Measurements from ENCODE around the gene DPP10. TPM values are rescaled to one million over a fixed set of nuclear protein-coding genes. Genes with fewer than 3 reads are reported as not detected.

DPP10 gene
- total RNA-seq, 6 experiments from 2014 or later = not detected

- Mint-ChIP-seq H3K4me3 (no peak overlapping the region), H3K36me3 (ENCODE audit: low read depth) (no peaks in the 10 kb centered on the region; the same call in 1 of the 2 replicates), H3K27me3 (ENCODE audit: insufficient read depth) (no peaks in the 10 kb centered on the region), H3K4me1 (ENCODE audit: low read depth) (no peaks in the 10 kb centered on the region), H3K9me3 (peaks cover 24% of the 10 kb centered on the region), H3K27ac (no peak overlapping the region)
- no peak for DNase-seq
- TF ChIP-seq CTCF (IDR thresholded peaks at IDR 0.05) = no peak
Observed at GRCh38 chr2:115624332-115624731, 1181.9 kb downstream of the DPP10 start.

GRCh38 chr2:115634578-115634977 lies 1192.1 kb downstream of the DPP10 start:
- no peak for DNase-seq
- Mint-ChIP-seq H3K36me3 (ENCODE audit: low read depth) (no peaks in the 10 kb centered on the region), H3K9me3 (peaks cover 48% of the 10 kb centered on the region), H3K27ac (no peak overlapping the region), H3K4me1 (ENCODE audit: low read depth) (no peaks in the 10 kb centered on the region), H3K27me3 (ENCODE audit: insufficient read depth) (peaks cover 2% of the 10 kb centered on the region; the same call in 1 of the 2 replicates), H3K4me3 (no peak overlapping the region)
- TF ChIP-seq CTCF (IDR thresholded peaks at IDR 0.05) = no peak

- H3K4me1 Mint-ChIP-seq (ENCODE audit: low read depth) = no peaks in the 10 kb centered on the region
- peaks cover 2% of the 10 kb centered on the region; the same call in 1 of the 2 replicates for H3K27me3 Mint-ChIP-seq (ENCODE audit: insufficient read depth)
- DNase-seq = no peak
- peaks cover 40% of the 10 kb centered on the region for H3K9me3 Mint-ChIP-seq
- H3K4me3 Mint-ChIP-seq = no peak overlapping the region
- no peak for TF ChIP-seq CTCF (IDR thresholded peaks at IDR 0.05)
- no peaks in the 10 kb centered on the region for H3K36me3 Mint-ChIP-seq (ENCODE audit: low read depth)
- no peak overlapping the region for H3K27ac Mint-ChIP-seq
Observed at GRCh38 chr2:115635430-115635829, 1193.0 kb downstream of the DPP10 start.

- Mint-ChIP-seq H3K4me3 (no peak overlapping the region), H3K27ac (no peak overlapping the region), H3K4me1 (ENCODE audit: low read depth) (no peaks in the 10 kb centered on the region), H3K27me3 (ENCODE audit: insufficient read depth) (no peaks in the 10 kb centered on the region; the same call in 1 of the 2 replicates), H3K36me3 (ENCODE audit: low read depth) (no peaks in the 10 kb centered on the region), H3K9me3 (peaks cover 26% of the 10 kb centered on the region)
- DNase-seq = no peak
- TF ChIP-seq CTCF (IDR thresholded peaks at IDR 0.05) = no peak
Observed at GRCh38 chr2:115649731-115650130, 1207.3 kb downstream of the DPP10 start.

- peaks cover 22% of the 10 kb centered on the region for H3K9me3 Mint-ChIP-seq
- H3K27me3 Mint-ChIP-seq (ENCODE audit: insufficient read depth) = no peaks in the 10 kb centered on the region; the same call in 1 of the 2 replicates
- no peak for DNase-seq
- H3K4me1 Mint-ChIP-seq (ENCODE audit: low read depth) = no peaks in the 10 kb centered on the region
- no peaks in the 10 kb centered on the region for H3K36me3 Mint-ChIP-seq (ENCODE audit: low read depth)
- H3K4me3 Mint-ChIP-seq = no peak overlapping the region
- H3K27ac Mint-ChIP-seq = no peak overlapping the region
- no peak for TF ChIP-seq CTCF (IDR thresholded peaks at IDR 0.05)
Observed at GRCh38 chr2:115650827-115651226, 1208.4 kb downstream of the DPP10 start.

GRCh38 chr2:115652652-115653051 lies 1210.2 kb downstream of the DPP10 start:
- H3K36me3 Mint-ChIP-seq (ENCODE audit: low read depth) = no peaks in the 10 kb centered on the region
- no peak overlapping the region for H3K4me3 Mint-ChIP-seq
- no peak for TF ChIP-seq CTCF (IDR thresholded peaks at IDR 0.05)
- no peak for DNase-seq
- no peaks in the 10 kb centered on the region for H3K4me1 Mint-ChIP-seq (ENCODE audit: low read depth)
- no peak overlapping the region for H3K27ac Mint-ChIP-seq
- peaks cover 17% of the 10 kb centered on the region for H3K9me3 Mint-ChIP-seq
- H3K27me3 Mint-ChIP-seq (ENCODE audit: insufficient read depth) = no peaks in the 10 kb centered on the region; the same call in 1 of the 2 replicates

Measured in HFFc6 (cell line).